ENCODE measurements around the gene MGST3.

GRCh38 chr1:165629151-165629550, 1.9 kb upstream of the MGST3 start:
- TF ChIP-seq CTCF (CRISPR knock-in tag; IDR thresholded peaks at IDR 0.05) (no peak), THYN1 (CRISPR knock-in tag; IDR thresholded peaks at IDR 0.05; ENCODE audit: borderline replicate concordance, low read depth) (no peak), TFE3 (CRISPR knock-in tag; IDR thresholded peaks at IDR 0.05) (no peak), POLR2A (IDR thresholded peaks at IDR 0.05; ENCODE audit: insufficient read depth in 1 of 2, low read depth in 2 of 2, low read length in 2 of 2) (no peak), CENPX (CRISPR knock-in tag; IDR thresholded peaks at IDR 0.05) (no peak), HHEX (CRISPR knock-in tag; IDR thresholded peaks at IDR 0.05) (no peak), RFX1 (IDR thresholded peaks at IDR 0.05) (no peak), SAP130 (CRISPR knock-in tag; IDR thresholded peaks at IDR 0.05; ENCODE audit: low read depth) (no peak), ZNF44 (CRISPR knock-in tag; IDR thresholded peaks at IDR 0.05) (no peak)
